Neural progenitor cell (in vitro differentiated cells): ENCODE data around the gene JOSD2. TPM values are rescaled to one million over a fixed set of nuclear protein-coding genes. Genes with fewer than 3 reads are reported as not detected.
"Not testable (repeated sequence)": the region's sequence is repeated elsewhere in the genome, so short reads cannot be mapped to it uniquely, and the experiment has no call there.

Experiments
- DNase-seq: peaks from one replicate; pipeline ENCODE4 v3.0.0-alpha.2; 2016; ENCODE audit warnings: low spot score
- H2AFZ ChIP-seq: fragments of 200-600 bp; sonication (generic); replicated peaks from 2 replicates; pipeline ENCODE4 v1.6.1; 2016; ENCODE audit warnings: antibody characterized with exemption
- H3F3A ChIP-seq: fragments of 200-600 bp; sonication (generic); 2 replicates; pipeline ENCODE4 v1.6.1; 2016; ENCODE audit warnings: antibody characterized with exemption, low read depth
- H3K27ac ChIP-seq: fragments of 200-600 bp; sonication (generic); 2 replicates; pipeline ENCODE4 v1.5.1; 2016; ENCODE audit warnings: mild to moderate bottlenecking
- H3K27me3 ChIP-seq: fragments of 200-600 bp; sonication (generic); 2 replicates; pipeline ENCODE4 v1.6.1; 2016; ENCODE audit warnings: mild to moderate bottlenecking, moderate library complexity
- H3K36me3 ChIP-seq: fragments of 200-600 bp; sonication (generic); 2 replicates; pipeline ENCODE4 v1.5.1; 2016
- H3K4me1 ChIP-seq: fragments of 200-600 bp; sonication (generic); 2 replicates; pipeline ENCODE4 v1.6.1; 2016; ENCODE audit warnings: mixed run types
- H3K4me2 ChIP-seq: fragments of 200-600 bp; sonication (generic); 2 replicates; pipeline ENCODE4 v1.6.1; 2016
- H3K4me3 ChIP-seq: fragments of 200-600 bp; sonication (generic); 2 replicates; pipeline ENCODE4 v1.5.1; 2016
- H3K79me2 ChIP-seq: fragments of 200-600 bp; sonication (generic); 2 replicates; pipeline ENCODE4 v1.6.1; 2016; ENCODE audit warnings: low read depth
- H3K9ac ChIP-seq: fragments of 200-600 bp; sonication (generic); 2 replicates; pipeline ENCODE4 v1.6.1; 2016
- H3K9me3 ChIP-seq: fragments of 200-600 bp; sonication (generic); 2 replicates; pipeline ENCODE4 v1.5.1; 2016; ENCODE audit warnings: low read depth
- H4K20me1 ChIP-seq: fragments of 200-600 bp; sonication (generic); 2 replicates; pipeline ENCODE4 v1.6.1; 2016; ENCODE audit warnings: low read depth
- H3K27ac Mint-ChIP-seq: 3 replicates; pipeline ENCODE4 v1.8.0; 2021; ENCODE audit warnings: mixed read lengths
- H3K27me3 Mint-ChIP-seq: 2 replicates; pipeline ENCODE4 v1.8.0; 2022; ENCODE audit warnings: low read depth, mild to moderate bottlenecking, inconsistent platforms, moderate library complexity, mixed read lengths; ENCODE audit not compliant: insufficient read depth
- H3K36me3 Mint-ChIP-seq: 3 replicates; pipeline ENCODE4 v1.8.0; 2021; ENCODE audit warnings: mixed read lengths
- H3K4me1 Mint-ChIP-seq: 3 replicates; pipeline ENCODE4 v1.8.0; 2021; ENCODE audit warnings: mixed read lengths
- H3K4me3 Mint-ChIP-seq: 3 replicates; pipeline ENCODE4 v1.8.0; 2021; ENCODE audit warnings: mild to moderate bottlenecking, moderate library complexity, mixed read lengths
- H3K9me3 Mint-ChIP-seq: 3 replicates; pipeline ENCODE4 v1.8.0; 2020; ENCODE audit warnings: mixed read lengths
- CTCF ChIP-seq: fragments of 200-600 bp; sonication (generic); IDR thresholded peaks from 2 replicates; pipeline ENCODE4 v1.5.1; 2017; ENCODE audit warnings: antibody characterized with exemption, mild to moderate bottlenecking
- EZH2 ChIP-seq: fragments of 200-600 bp; sonication (generic); IDR thresholded peaks from 2 replicates; pipeline ENCODE4 v1.6.1; 2017; ENCODE audit warnings: antibody characterized with exemption, mild to moderate bottlenecking, moderate library complexity
- EZH2phosphoT487 ChIP-seq: fragments of 200-600 bp; sonication (generic); IDR thresholded peaks from 2 replicates; pipeline ENCODE4 v1.6.1; 2017; ENCODE audit warnings: antibody characterized with exemption
- total RNA-seq: library from RNA; depleted of rRNA; stranded (reverse); fragments of >200 nt; gene quantifications from 2 replicates; pipeline ENCODE4 v1.2.3, GENCODE V29; 2015; ENCODE audit warnings: low replicate concordance

JOSD2 gene
- total RNA-seq, 1 donor from 2014 or later, result 1.7 TPM

- no peaks in the 10 kb centered on the region for H3K36me3 ChIP-seq
These were observed 23.5 kb upstream of the JOSD2 start for GRCh38 chr19:50534478-50534877.

GRCh38 chr19:50532952-50533351 is 22.0 kb upstream of the JOSD2 start:
- Histone ChIP-seq H3K27me3 (no peaks in the 10 kb centered on the region), H3K36me3 (no peaks in the 10 kb centered on the region)

More at GRCh38 chr19:50534478-50534877, 23.5 kb upstream of the JOSD2 start:
- no peak for DNase-seq
- H3K4me1 Mint-ChIP-seq, result peaks cover 6% of the 10 kb centered on the region
- H3K27me3 ChIP-seq, result no peaks in the 10 kb centered on the region
- H4K20me1 ChIP-seq, result peaks cover 9% of the 10 kb centered on the region
- peaks cover 5% of the 10 kb centered on the region for H3K9me3 Mint-ChIP-seq
- H3K27ac ChIP-seq, result no peak overlapping the region
- H3K27me3 Mint-ChIP-seq, result peaks cover 7% of the 10 kb centered on the region
- no peak overlapping the region for H2AFZ ChIP-seq
- H3K4me3 Mint-ChIP-seq, result no peak overlapping the region
- no peak overlapping the region for H3K27ac Mint-ChIP-seq
- H3K9me3 ChIP-seq, result no peaks in the 10 kb centered on the region
- H3K36me3 Mint-ChIP-seq, result peaks cover 40% of the 10 kb centered on the region
- no peak overlapping the region for H3K9ac ChIP-seq
- H3K79me2 ChIP-seq, result no peaks in the 10 kb centered on the region
- H3F3A ChIP-seq, result peaks cover 2% of the 10 kb centered on the region
- peaks cover 6% of the 10 kb centered on the region for H3K4me1 ChIP-seq
- TF ChIP-seq EZH2 (no peak), CTCF (no peak), EZH2phosphoT487 (no peak)
- no peak overlapping the region for H3K4me2 ChIP-seq
- no peak overlapping the region for H3K4me3 ChIP-seq

GRCh38 chr19:50531171-50531612 is 20.2 kb upstream of the JOSD2 start:
- no peak for TF ChIP-seq CTCF
- no peak for TF ChIP-seq EZH2phosphoT487
- no peak for TF ChIP-seq EZH2
- Mint-ChIP-seq H3K27me3 (peaks cover 9% of the 10 kb centered on the region), H3K27ac (no peak overlapping the region), H3K4me1 (peaks cover 2% of the 10 kb centered on the region), H3K9me3 (peaks cover 5% of the 10 kb centered on the region), H3K4me3 (no peak overlapping the region), H3K36me3 (peaks cover 30% of the 10 kb centered on the region)
- peaks cover 3% of the 10 kb centered on the region for H3F3A ChIP-seq
- H3K9ac ChIP-seq, result no peak overlapping the region
- DNase-seq, result no peak
- H3K4me2 ChIP-seq, result no peak overlapping the region
- peaks cover 6% of the 10 kb centered on the region for H3K4me1 ChIP-seq
- H3K9me3 ChIP-seq, result no peaks in the 10 kb centered on the region
- peaks cover 2% of the 10 kb centered on the region for H4K20me1 ChIP-seq
- no peaks in the 10 kb centered on the region for H3K27me3 ChIP-seq
- H3K36me3 ChIP-seq, result no peaks in the 10 kb centered on the region
- no peaks in the 10 kb centered on the region for H3K79me2 ChIP-seq
- H3K27ac ChIP-seq, result no peak overlapping the region
- H2AFZ ChIP-seq, result no peak overlapping the region
- no peak overlapping the region for H3K4me3 ChIP-seq

More at GRCh38 chr19:50532952-50533351, 22.0 kb upstream of the JOSD2 start:
- no peaks in the 10 kb centered on the region for H3K79me2 ChIP-seq
- H3K4me1 Mint-ChIP-seq, result peaks cover 5% of the 10 kb centered on the region
- H3K9ac ChIP-seq, result no peak overlapping the region
- no peak overlapping the region for H2AFZ ChIP-seq
- peaks cover 36% of the 10 kb centered on the region for H3K36me3 Mint-ChIP-seq
- DNase-seq, result no peak
- H3K4me3 ChIP-seq, result no peak overlapping the region
- no peak overlapping the region for H3K27ac Mint-ChIP-seq
- no peak for TF ChIP-seq EZH2
- TF ChIP-seq EZH2phosphoT487, result no peak
- no peak for TF ChIP-seq CTCF
- H3K4me3 Mint-ChIP-seq, result no peak overlapping the region
- no peaks in the 10 kb centered on the region for H3K9me3 ChIP-seq
- H4K20me1 ChIP-seq, result peaks cover 9% of the 10 kb centered on the region
- H3F3A ChIP-seq, result no peaks in the 10 kb centered on the region
- no peak overlapping the region for H3K27ac ChIP-seq
- peaks cover 9% of the 10 kb centered on the region for H3K27me3 Mint-ChIP-seq
- H3K4me1 ChIP-seq, result peaks cover 6% of the 10 kb centered on the region
- no peak overlapping the region for H3K4me2 ChIP-seq
- peaks cover 5% of the 10 kb centered on the region for H3K9me3 Mint-ChIP-seq

GRCh38 chr19:50528052-50528451 is 17.1 kb upstream of the JOSD2 start:
- not testable (repeated sequence) for H3K9ac ChIP-seq, H3K27me3 Mint-ChIP-seq, H3K4me1 Mint-ChIP-seq, H3K4me3 Mint-ChIP-seq, H3K36me3 ChIP-seq, H3K27ac Mint-ChIP-seq, H3K27me3 ChIP-seq, DNase-seq, H2AFZ ChIP-seq, H3K4me1 ChIP-seq, H4K20me1 ChIP-seq, H3K4me2 ChIP-seq, H3F3A ChIP-seq, H3K9me3 ChIP-seq, H3K79me2 ChIP-seq, H3K4me3 ChIP-seq, H3K27ac ChIP-seq, H3K9me3 Mint-ChIP-seq
- H3K36me3 Mint-ChIP-seq, result peaks cover 23% of the 10 kb centered on the region
